GM23338 (cell line): Measurements from ENCODE around the gene BDKRB1. TPM values are rescaled to one million over a fixed set of nuclear protein-coding genes. Genes with fewer than 3 reads are reported as not detected.
A peak's percentile ranks its signal among the peaks of the same experiment; 100 is the strongest.

Experiments
- ATAC-seq: fragments of 200-7000 bp; cut with Tn5 transposase; 3 replicates; pipeline ENCODE4 v1.9.1; 2020
- DNase-seq: peaks from one replicate; pipeline ENCODE4 v3.0.0-alpha.2; 2015; ENCODE audit warnings: low spot score
- H2AFZ ChIP-seq: fragments of 200-600 bp; sonication (generic); 2 replicates; pipeline ENCODE4 v1.8.0; 2016; ENCODE audit warnings: antibody characterized with exemption, mild to moderate bottlenecking, moderate library complexity
- H3F3A ChIP-seq: fragments of 200-600 bp; sonication (generic); replicated peaks from 2 replicates; pipeline ENCODE4 v1.8.0; 2017; ENCODE audit warnings: antibody characterized with exemption, mixed run types, low read depth
- H3K27ac ChIP-seq: fragments of 200-600 bp; sonication (generic); 2 replicates; pipeline ENCODE4 v1.6.1; 2016; ENCODE audit warnings: low read depth
- H3K27me3 ChIP-seq: fragments of 200-600 bp; sonication (generic); 2 replicates; pipeline ENCODE4 v1.8.0; 2016; ENCODE audit warnings: mild to moderate bottlenecking, mixed run types, moderate library complexity; ENCODE audit not compliant: insufficient read depth
- H3K36me3 ChIP-seq: fragments of 200-600 bp; sonication (generic); 2 replicates; pipeline ENCODE4 v1.8.0; 2016; ENCODE audit warnings: mild to moderate bottlenecking; ENCODE audit not compliant: insufficient read depth
- H3K4me1 ChIP-seq: fragments of 200-600 bp; sonication (generic); 2 replicates; pipeline ENCODE4 v1.8.0; 2016; ENCODE audit warnings: mild to moderate bottlenecking, moderate library complexity; ENCODE audit not compliant: insufficient read depth
- H3K4me2 ChIP-seq: fragments of 200-600 bp; sonication (generic); 2 replicates; pipeline ENCODE4 v1.7.1; 2017; ENCODE audit warnings: mixed run types
- H3K4me3 ChIP-seq: fragments of 200-600 bp; sonication (generic); 2 replicates; pipeline ENCODE4 v1.6.1; 2016; ENCODE audit warnings: mixed run types
- H3K79me2 ChIP-seq: fragments of 200-600 bp; sonication (generic); replicated peaks from 2 replicates; pipeline ENCODE4 v1.8.0; 2017; ENCODE audit warnings: mild to moderate bottlenecking; ENCODE audit not compliant: insufficient read depth
- H3K9me2 ChIP-seq: fragments of 200-600 bp; sonication (generic); 2 replicates; pipeline ENCODE4 v1.8.0; 2017; ENCODE audit not compliant: insufficient read depth
- H4K20me1 ChIP-seq: fragments of 200-600 bp; sonication (generic); replicated peaks from 2 replicates; pipeline ENCODE4 v1.8.0; 2017; ENCODE audit warnings: mild to moderate bottlenecking; ENCODE audit not compliant: insufficient read depth
- H3K27ac Mint-ChIP-seq: 2 replicates; pipeline ENCODE4 v1.8.0; 2020; ENCODE audit warnings: inconsistent platforms, mild to moderate bottlenecking, moderate library complexity, mixed read lengths
- H3K27me3 Mint-ChIP-seq: 3 replicates; pipeline ENCODE4 v1.8.0; 2022; ENCODE audit warnings: low read depth, mild to moderate bottlenecking, moderate library complexity, mixed read lengths, inconsistent platforms; ENCODE audit not compliant: insufficient read depth, poor library complexity
- H3K36me3 Mint-ChIP-seq: 3 replicates; pipeline ENCODE4 v1.8.0; 2021; ENCODE audit warnings: low read depth, mild to moderate bottlenecking, inconsistent platforms, moderate library complexity, mixed read lengths
- H3K4me1 Mint-ChIP-seq: 3 replicates; pipeline ENCODE4 v1.8.0; 2020; ENCODE audit warnings: mild to moderate bottlenecking, inconsistent platforms, mixed read lengths
- H3K4me3 Mint-ChIP-seq: 3 replicates; pipeline ENCODE4 v1.8.0; 2021; ENCODE audit warnings: moderate library complexity, mild to moderate bottlenecking, inconsistent platforms, mixed read lengths
- H3K9me3 Mint-ChIP-seq: 3 replicates; pipeline ENCODE4 v1.8.0; 2020; ENCODE audit warnings: moderate library complexity, mild to moderate bottlenecking, inconsistent platforms, mixed read lengths
- CREB1 ChIP-seq: fragments of 250-450 bp; sonication (Bioruptor Pico); IDR thresholded peaks from 2 replicates; pipeline ENCODE4 v1.5.0; 2020; ENCODE audit warnings: low read depth, mild to moderate bottlenecking, moderate library complexity
- EZH2 ChIP-seq: fragments of 200-600 bp; sonication (generic); IDR thresholded peaks from one replicate; pipeline ENCODE4 v1.8.0; 2017; ENCODE audit warnings: antibody characterized with exemption, mild to moderate bottlenecking, low read depth; ENCODE audit not compliant: unreplicated experiment
- EZH2phosphoT487 ChIP-seq: fragments of 200-600 bp; sonication (generic); IDR thresholded peaks from one replicate; pipeline ENCODE4 v1.8.1; 2018; ENCODE audit warnings: antibody characterized with exemption; ENCODE audit not compliant: unreplicated experiment
- JUNB ChIP-seq: IDR thresholded peaks from one replicate; pipeline ENCODE4 v1.6.1; 2016; ENCODE audit warnings: antibody characterized with exemption; ENCODE audit not compliant: unreplicated experiment
- POLR2AphosphoS5 ChIP-seq: IDR thresholded peaks from 2 replicates; pipeline ENCODE4 v1.6.1; 2016; ENCODE audit warnings: antibody characterized with exemption, low read depth
- REST ChIP-seq: IDR thresholded peaks from one replicate; pipeline ENCODE4 v1.6.1; 2018; ENCODE audit warnings: antibody characterized with exemption; ENCODE audit not compliant: unreplicated experiment
- STAT1 ChIP-seq: IDR thresholded peaks from one replicate; pipeline ENCODE4 v1.6.1; 2016; ENCODE audit warnings: antibody characterized with exemption; ENCODE audit not compliant: unreplicated experiment
- ZNF114 ChIP-seq: fragments of 250-450 bp; sonication (Bioruptor Pico); IDR thresholded peaks from 2 replicates; pipeline ENCODE4 v1.5.0; 2020; ENCODE audit warnings: mild to moderate bottlenecking, moderate library complexity
- ZNF331 ChIP-seq: fragments of 250-450 bp; sonication (Bioruptor Pico); IDR thresholded peaks from 2 replicates; pipeline ENCODE4 v1.5.0; 2020; ENCODE audit warnings: low read depth, mild to moderate bottlenecking, moderate library complexity
- polyA plus RNA-seq: library from polyadenylated mRNA; unstranded; fragments of >200 nt; fragmentation: Nextera tagmentation; extraction: Ambion mirVana; gene quantifications from 2 replicates; pipeline ENCODE4 v1.2.1, GENCODE V29; 2016
- total RNA-seq: library from RNA; depleted of rRNA; stranded (reverse); fragments of >200 nt; shearing (Covaris generic); gene quantifications from 2 replicates; pipeline ENCODE4 v1.2.3, GENCODE V29; 2014
- TF ChIP-seq, protein P1 (sequence below), 2 experiments: fragments of 200-600 bp in 1 of 2; sonication (generic) in 1 of 2; conservative IDR thresholded peaks; 2 replicates each; pipeline versions ENCODE4 v1.5.1 to v1.6.1; 2016 to 2017; ENCODE audit warnings: antibody characterized with exemption in 2 of 2, low read depth in 2 of 2, mild to moderate bottlenecking in 2 of 2, moderate library complexity in 1 of 2
- TF ChIP-seq, protein P2 (sequence below): IDR thresholded peaks from 2 replicates; pipeline ENCODE4 v1.6.1; 2016; ENCODE audit warnings: antibody characterized with exemption

Gene BDKRB1
- total and polyA plus RNA-seq, 2 experiments from 2014 or later, result not detected

DNA sequence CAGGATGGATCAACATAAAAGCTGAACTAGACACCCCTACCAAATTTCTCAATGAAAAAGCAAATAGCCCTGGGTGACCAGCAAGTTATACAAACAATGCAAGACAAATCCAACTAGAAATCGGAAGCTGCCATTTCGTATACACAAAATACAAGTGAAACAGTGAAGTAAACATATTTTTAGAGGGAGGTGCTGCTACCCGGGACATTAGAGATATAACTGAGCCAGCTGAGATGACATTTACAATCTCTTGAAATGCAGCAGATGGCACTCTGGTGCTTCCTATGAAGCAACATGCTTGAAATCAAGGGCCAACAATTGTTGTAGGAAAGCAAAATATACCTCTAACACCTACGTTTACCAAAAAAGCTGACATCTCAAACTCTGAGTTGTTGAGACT lies 25.5 kb downstream of the BDKRB1 start:
- no peaks in the 10 kb centered on the region for H3K36me3 ChIP-seq
- H3K27me3 ChIP-seq, result no peaks in the 10 kb centered on the region
- H3K79me2 ChIP-seq, result no peaks in the 10 kb centered on the region
- H3K4me1 ChIP-seq, result peaks cover 19% of the 10 kb centered on the region
- H3K4me3 ChIP-seq, result no peak overlapping the region
- Mint-ChIP-seq H3K36me3 (peaks cover 12% of the 10 kb centered on the region), H3K27ac (no peak overlapping the region), H3K9me3 (peaks cover 12% of the 10 kb centered on the region; the same call in 2 of the 3 replicates), H3K4me1 (peaks cover 20% of the 10 kb centered on the region), H3K27me3 (peaks cover 4% of the 10 kb centered on the region), H3K4me3 (no peak overlapping the region)
- DNase-seq, result no peak
- no peak overlapping the region for H3K4me2 ChIP-seq
- no peaks in the 10 kb centered on the region for H4K20me1 ChIP-seq
- H3K27ac ChIP-seq, result no peak overlapping the region
- H3K9me2 ChIP-seq, result no peaks in the 10 kb centered on the region
- no peak for TF ChIP-seq EZH2
- TF ChIP-seq, protein P1, sequence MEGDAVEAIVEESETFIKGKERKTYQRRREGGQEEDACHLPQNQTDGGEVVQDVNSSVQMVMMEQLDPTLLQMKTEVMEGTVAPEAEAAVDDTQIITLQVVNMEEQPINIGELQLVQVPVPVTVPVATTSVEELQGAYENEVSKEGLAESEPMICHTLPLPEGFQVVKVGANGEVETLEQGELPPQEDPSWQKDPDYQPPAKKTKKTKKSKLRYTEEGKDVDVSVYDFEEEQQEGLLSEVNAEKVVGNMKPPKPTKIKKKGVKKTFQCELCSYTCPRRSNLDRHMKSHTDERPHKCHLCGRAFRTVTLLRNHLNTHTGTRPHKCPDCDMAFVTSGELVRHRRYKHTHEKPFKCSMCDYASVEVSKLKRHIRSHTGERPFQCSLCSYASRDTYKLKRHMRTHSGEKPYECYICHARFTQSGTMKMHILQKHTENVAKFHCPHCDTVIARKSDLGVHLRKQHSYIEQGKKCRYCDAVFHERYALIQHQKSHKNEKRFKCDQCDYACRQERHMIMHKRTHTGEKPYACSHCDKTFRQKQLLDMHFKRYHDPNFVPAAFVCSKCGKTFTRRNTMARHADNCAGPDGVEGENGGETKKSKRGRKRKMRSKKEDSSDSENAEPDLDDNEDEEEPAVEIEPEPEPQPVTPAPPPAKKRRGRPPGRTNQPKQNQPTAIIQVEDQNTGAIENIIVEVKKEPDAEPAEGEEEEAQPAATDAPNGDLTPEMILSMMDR (conservative IDR thresholded peaks at IDR 0.05; ENCODE audit: low read depth in 2 of 2), result peak in 1 of 2 experiments; percentile 25; a peak in 1 of 4 replicates
- no peak for ATAC-seq
- H2AFZ ChIP-seq, result no peak overlapping the region
- no peaks in the 10 kb centered on the region for H3F3A ChIP-seq

- no peak overlapping the region for H3K27ac Mint-ChIP-seq
- no peaks in the 10 kb centered on the region for H3K9me2 ChIP-seq
- H3K9me3 Mint-ChIP-seq, result no peaks in the 10 kb centered on the region; the same call in 1 of the 3 replicates
- H3K36me3 ChIP-seq, result no peaks in the 10 kb centered on the region
- H3K79me2 ChIP-seq, result no peaks in the 10 kb centered on the region
- no peak overlapping the region for H3K27ac ChIP-seq
- H3K27me3 Mint-ChIP-seq, result peaks cover 7% of the 10 kb centered on the region
- peaks cover 13% of the 10 kb centered on the region for H3K4me1 Mint-ChIP-seq
- H3F3A ChIP-seq, result no peaks in the 10 kb centered on the region
- H4K20me1 ChIP-seq, result no peaks in the 10 kb centered on the region
- DNase-seq (no peak), ATAC-seq (no peak)
- H3K4me3 ChIP-seq, result no peak overlapping the region
- H3K36me3 Mint-ChIP-seq, result peaks cover 3% of the 10 kb centered on the region; the same call in 2 of the 3 replicates
- no peak overlapping the region for H2AFZ ChIP-seq
- no peak overlapping the region for H3K4me2 ChIP-seq
- no peaks in the 10 kb centered on the region for H3K27me3 ChIP-seq
- no peak overlapping the region for H3K4me3 Mint-ChIP-seq
- H3K4me1 ChIP-seq, result peaks cover 10% of the 10 kb centered on the region; the same call in 1 of the 2 replicates
- TF ChIP-seq, protein P1 (conservative IDR thresholded peaks at IDR 0.05; ENCODE audit: low read depth in 2 of 2), result no peak
- TF ChIP-seq STAT1, result no peak
- no peak for TF ChIP-seq REST
- no peak for TF ChIP-seq ZNF114 (CRISPR knock-in tag)
- no peak for TF ChIP-seq EZH2phosphoT487
- TF ChIP-seq CREB1 (CRISPR knock-in tag), result no peak
- TF ChIP-seq EZH2, result no peak
- TF ChIP-seq ZNF331 (CRISPR knock-in tag), result no peak
- TF ChIP-seq JUNB, result no peak
- no peak for TF ChIP-seq POLR2AphosphoS5
- TF ChIP-seq, protein P2, sequence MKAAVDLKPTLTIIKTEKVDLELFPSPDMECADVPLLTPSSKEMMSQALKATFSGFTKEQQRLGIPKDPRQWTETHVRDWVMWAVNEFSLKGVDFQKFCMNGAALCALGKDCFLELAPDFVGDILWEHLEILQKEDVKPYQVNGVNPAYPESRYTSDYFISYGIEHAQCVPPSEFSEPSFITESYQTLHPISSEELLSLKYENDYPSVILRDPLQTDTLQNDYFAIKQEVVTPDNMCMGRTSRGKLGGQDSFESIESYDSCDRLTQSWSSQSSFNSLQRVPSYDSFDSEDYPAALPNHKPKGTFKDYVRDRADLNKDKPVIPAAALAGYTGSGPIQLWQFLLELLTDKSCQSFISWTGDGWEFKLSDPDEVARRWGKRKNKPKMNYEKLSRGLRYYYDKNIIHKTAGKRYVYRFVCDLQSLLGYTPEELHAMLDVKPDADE, result no peak
Measured at GRCh38 chr14:96284008-96284407, 28.0 kb downstream of the BDKRB1 start.
